Peyer's patch (tissue), 4 donors: Measurements from ENCODE around the gene SERTM1. TPM values are rescaled to one million over a fixed set of nuclear protein-coding genes. Genes with fewer than 3 reads are reported as not detected.

Experiments
- DNase-seq, 3 donors: peaks; one replicate each; pipeline ENCODE4 v3.0.0-alpha.2; 2017 to 2019
- H3K27ac ChIP-seq, 4 donors: fragments of 200-600 bp; sonication (generic); one replicate each; pipeline ENCODE4 v1.5.1; 2016 to 2019
- H3K27me3 ChIP-seq, 2 donors: fragments of 200-600 bp; sonication (generic); one replicate each; pipeline ENCODE4 v1.5.1; 2019
- H3K36me3 ChIP-seq, 3 donors: fragments of 200-600 bp; sonication (generic); one replicate each; pipeline ENCODE4 v1.5.1; 2016 to 2019
- H3K4me1 ChIP-seq, 4 donors: fragments of 200-600 bp; sonication (generic); one replicate each; pipeline ENCODE4 v1.5.1; 2016 to 2019
- H3K4me3 ChIP-seq, 4 donors: fragments of 200-600 bp; sonication (generic); 1 replicate in 3 of 4; 2 replicates in 1 of 4; pipeline ENCODE4 v1.5.1; 2016 to 2019; ENCODE audit warnings: mild to moderate bottlenecking in 1 of 4
- H3K9me3 ChIP-seq, 4 donors: fragments of 200-600 bp; sonication (generic); one replicate each; pipeline ENCODE4 v1.5.1; 2016 to 2019; ENCODE audit warnings: mild to moderate bottlenecking in 1 of 4
- POLR2A ChIP-seq, 2 donors: fragments of 450-650 bp; IDR thresholded peaks; one replicate each; pipeline ENCODE4 v1.5.1; 2017; ENCODE audit warnings: antibody characterized with exemption in 2 of 2, mild to moderate bottlenecking in 2 of 2, moderate library complexity in 2 of 2
- total RNA-seq, 4 donors: library from RNA; depleted of rRNA; stranded (reverse); fragments of >200 nt; gene quantifications; one replicate each; pipeline ENCODE4 v1.1.0, GENCODE V29; 2016
- TF ChIP-seq, protein P1 (sequence below), 6 experiments: fragments of 450-650 bp in 4 of 6; fragments of 200-600 bp in 2 of 6; sonication (generic) in 1 of 6; IDR thresholded peaks; one replicate each; pipeline ENCODE4 v1.5.1; 2017 to 2019; ENCODE audit warnings: antibody characterized with exemption in 6 of 6, mild to moderate bottlenecking in 3 of 6, moderate library complexity in 1 of 6

SERTM1 gene
- total RNA-seq, 4 donors from 2014 or later = not detected

DNA sequence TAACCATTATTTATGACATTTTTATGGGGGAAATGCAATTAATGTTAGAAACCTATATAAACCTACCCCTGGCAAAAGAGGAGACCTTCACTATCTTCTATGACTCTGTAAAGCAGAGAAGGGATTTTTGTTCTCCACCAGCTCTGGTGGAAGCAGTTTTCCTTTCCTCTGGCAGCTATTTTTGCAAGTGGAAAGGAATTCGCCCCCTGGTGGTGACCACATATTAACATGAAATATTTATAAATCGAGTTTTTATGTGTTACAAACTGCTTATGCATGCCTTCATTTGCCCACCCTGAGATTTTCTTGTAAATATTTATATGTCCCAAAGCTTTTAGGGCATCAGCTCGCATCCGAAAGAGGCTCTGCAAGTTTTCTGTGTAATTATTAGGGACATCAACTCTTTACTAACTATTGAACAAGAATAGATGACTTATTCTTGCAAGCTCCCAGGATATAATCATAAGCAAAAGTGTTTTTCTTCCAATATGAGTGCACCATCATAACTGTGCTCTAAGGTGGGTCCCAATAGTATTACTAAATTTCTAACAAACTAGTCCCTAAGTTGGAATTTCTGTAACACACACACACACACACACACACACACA, 62.4 kb downstream of the SERTM1 start:
- TF ChIP-seq, protein P1, sequence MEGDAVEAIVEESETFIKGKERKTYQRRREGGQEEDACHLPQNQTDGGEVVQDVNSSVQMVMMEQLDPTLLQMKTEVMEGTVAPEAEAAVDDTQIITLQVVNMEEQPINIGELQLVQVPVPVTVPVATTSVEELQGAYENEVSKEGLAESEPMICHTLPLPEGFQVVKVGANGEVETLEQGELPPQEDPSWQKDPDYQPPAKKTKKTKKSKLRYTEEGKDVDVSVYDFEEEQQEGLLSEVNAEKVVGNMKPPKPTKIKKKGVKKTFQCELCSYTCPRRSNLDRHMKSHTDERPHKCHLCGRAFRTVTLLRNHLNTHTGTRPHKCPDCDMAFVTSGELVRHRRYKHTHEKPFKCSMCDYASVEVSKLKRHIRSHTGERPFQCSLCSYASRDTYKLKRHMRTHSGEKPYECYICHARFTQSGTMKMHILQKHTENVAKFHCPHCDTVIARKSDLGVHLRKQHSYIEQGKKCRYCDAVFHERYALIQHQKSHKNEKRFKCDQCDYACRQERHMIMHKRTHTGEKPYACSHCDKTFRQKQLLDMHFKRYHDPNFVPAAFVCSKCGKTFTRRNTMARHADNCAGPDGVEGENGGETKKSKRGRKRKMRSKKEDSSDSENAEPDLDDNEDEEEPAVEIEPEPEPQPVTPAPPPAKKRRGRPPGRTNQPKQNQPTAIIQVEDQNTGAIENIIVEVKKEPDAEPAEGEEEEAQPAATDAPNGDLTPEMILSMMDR (IDR thresholded peaks at IDR 0.05) = peak; percentile 24 to 73 (median 56)
- TF ChIP-seq POLR2A (IDR thresholded peaks at IDR 0.05) = no peak

GRCh38 chr13:36737524-36738083, 63.8 kb downstream of the SERTM1 start:
- no peaks in the 10 kb centered on the region for H3K4me1 ChIP-seq
- TF ChIP-seq, protein P1 (IDR thresholded peaks at IDR 0.05) = no peak
- no peak for TF ChIP-seq POLR2A (IDR thresholded peaks at IDR 0.05)
- no peaks in the 10 kb centered on the region for H3K27me3 ChIP-seq
- H3K4me3 ChIP-seq = no peak overlapping the region
- DNase-seq = no peak
- no peaks in the 10 kb centered on the region for H3K9me3 ChIP-seq
- no peak overlapping the region for H3K27ac ChIP-seq
- no peaks in the 10 kb centered on the region for H3K36me3 ChIP-seq

More for the DNA sequence above, 62.4 kb downstream of the SERTM1 start:
- no peaks in the 10 kb centered on the region for H3K36me3 ChIP-seq
- DNase-seq = peak in 2 of 3 donors; percentile 19 to 55
- no peak overlapping the region for H3K4me3 ChIP-seq
- H3K9me3 ChIP-seq = no peaks in the 10 kb centered on the region
- H3K4me1 ChIP-seq = no peaks in the 10 kb centered on the region
- no peak overlapping the region for H3K27ac ChIP-seq
- H3K27me3 ChIP-seq = no peaks in the 10 kb centered on the region

DNA sequence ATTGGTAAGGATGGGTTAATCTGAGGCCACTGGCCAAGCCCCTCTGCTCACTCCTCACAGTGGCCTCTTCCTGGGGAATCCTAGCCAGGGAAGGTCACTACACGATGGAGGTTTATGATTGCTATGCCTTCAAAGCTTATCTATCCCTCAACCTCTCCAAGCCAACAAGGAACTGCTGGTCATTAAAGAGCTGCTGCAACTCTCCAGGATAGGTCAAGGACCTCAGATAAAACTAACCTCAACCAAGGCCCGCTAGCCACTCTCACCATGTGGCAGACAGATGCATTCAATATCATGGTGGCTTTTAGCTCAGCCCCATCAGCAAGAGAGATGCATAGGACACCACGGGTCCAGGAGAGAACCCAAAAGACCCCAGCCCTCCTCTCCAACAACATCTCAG, 71.6 kb downstream of the SERTM1 start:
- Histone ChIP-seq H3K4me3 (no peak overlapping the region), H3K9me3 (no peaks in the 10 kb centered on the region), H3K36me3 (no peaks in the 10 kb centered on the region), H3K27me3 (no peaks in the 10 kb centered on the region), H3K27ac (no peak overlapping the region), H3K4me1 (no peaks in the 10 kb centered on the region)
- no peak for DNase-seq
- TF ChIP-seq, protein P1 (IDR thresholded peaks at IDR 0.05) = no peak
- no peak for TF ChIP-seq POLR2A (IDR thresholded peaks at IDR 0.05)

DNA sequence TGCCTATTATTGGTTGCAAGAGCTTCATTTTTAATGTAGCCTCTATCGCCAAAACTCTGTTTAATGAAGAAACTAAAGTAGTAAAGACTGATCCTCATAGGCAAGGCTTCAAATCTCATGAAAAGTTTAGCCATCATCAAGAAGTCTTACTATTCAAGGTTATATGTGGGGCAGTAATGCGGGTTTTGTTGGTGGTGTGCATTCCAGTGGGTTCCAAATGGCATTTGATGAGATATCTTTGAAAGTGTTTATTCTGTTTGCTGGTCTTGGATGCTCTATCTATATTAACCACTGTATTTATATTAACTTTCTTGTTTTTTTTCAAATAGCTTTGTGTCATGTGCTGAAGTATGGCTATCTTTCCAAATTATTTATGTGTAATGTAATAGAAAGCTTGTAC, 72.2 kb downstream of the SERTM1 start:
- Histone ChIP-seq H3K27me3 (no peaks in the 10 kb centered on the region), H3K4me3 (no peak overlapping the region), H3K9me3 (no peaks in the 10 kb centered on the region), H3K36me3 (no peaks in the 10 kb centered on the region), H3K27ac (no peak overlapping the region), H3K4me1 (no peaks in the 10 kb centered on the region)
- TF ChIP-seq POLR2A (IDR thresholded peaks at IDR 0.05) = no peak
- TF ChIP-seq, protein P1 (IDR thresholded peaks at IDR 0.05) = no peak
- no peak for DNase-seq

Other genes with a start within 250 kb of the SERTM1 start
- under 1 TPM in 1 of 4 donors, not detected in 3; 0.66 TPM for gene CCNA1, start 241.5 kb upstream of the SERTM1 start, total RNA-seq
- 1 to 10 TPM; 3.8 to 5.5 (median 4.6) TPM for gene RFXAP, start 145.2 kb downstream of the SERTM1 start, total RNA-seq
- gene SMAD9, start 246.2 kb downstream of the SERTM1 start, total RNA-seq = 10 to 100 TPM in 1 of 4 donors, 1 to 10 TPM in 3; 3.2 to 10.7 (median 4.0) TPM